Hepatocyte (in vitro differentiated cells): ENCODE measurements around the gene CFTR. TPM values are rescaled to one million over a fixed set of nuclear protein-coding genes. Genes with fewer than 3 reads are reported as not detected.

Experiments used
- DNase-seq: peaks from one replicate; pipeline ENCODE4 v3.0.0-alpha.2; 2016; ENCODE audit warnings: low spot score
- H2AFZ ChIP-seq: fragments of 200-600 bp; sonication (generic); 2 replicates; pipeline ENCODE4 v1.6.0; 2016; ENCODE audit warnings: antibody characterized with exemption, mild to moderate bottlenecking
- H3K27ac ChIP-seq: fragments of 200-600 bp; sonication (generic); 2 replicates; pipeline ENCODE4 v1.5.1; 2016; ENCODE audit warnings: mild to moderate bottlenecking
- H3K27me3 ChIP-seq: fragments of 200-600 bp; sonication (generic); 2 replicates; pipeline ENCODE4 v1.6.1; 2016
- H3K36me3 ChIP-seq: fragments of 200-600 bp; sonication (generic); replicated peaks from 2 replicates; pipeline ENCODE4 v1.5.1; 2016; ENCODE audit warnings: low read depth; ENCODE audit not compliant: insufficient read depth
- H3K4me1 ChIP-seq: fragments of 200-600 bp; sonication (generic); 2 replicates; pipeline ENCODE4 v1.5.1; 2016; ENCODE audit warnings: mild to moderate bottlenecking, moderate library complexity; ENCODE audit not compliant: insufficient read depth
- H3K4me2 ChIP-seq: fragments of 200-600 bp; sonication (generic); 2 replicates; pipeline ENCODE4 v1.6.0; 2016
- H3K4me3 ChIP-seq: fragments of 200-600 bp; sonication (generic); 2 replicates; pipeline ENCODE4 v1.5.1; 2016; ENCODE audit warnings: mild to moderate bottlenecking
- H3K79me2 ChIP-seq: fragments of 200-600 bp; sonication (generic); 2 replicates; pipeline ENCODE4 v1.6.0; 2017; ENCODE audit warnings: mild to moderate bottlenecking
- H3K9me2 ChIP-seq: fragments of 200-600 bp; sonication (generic); replicated peaks from 2 replicates; pipeline ENCODE4 v1.6.0; 2017; ENCODE audit warnings: mild to moderate bottlenecking; ENCODE audit not compliant: insufficient read depth
- H3K9me3 ChIP-seq: fragments of 200-600 bp; sonication (generic); 2 replicates; pipeline ENCODE4 v1.5.1; 2016; ENCODE audit warnings: low read depth, mild to moderate bottlenecking
- H4K20me1 ChIP-seq: fragments of 200-600 bp; sonication (generic); 2 replicates; pipeline ENCODE4 v1.6.0; 2016; ENCODE audit warnings: mild to moderate bottlenecking; ENCODE audit not compliant: insufficient read depth, poor library complexity, severe bottlenecking
- CTCF ChIP-seq: fragments of 200-600 bp; sonication (generic); IDR thresholded peaks from 2 replicates; pipeline ENCODE4 v1.5.1; 2016; ENCODE audit warnings: antibody characterized with exemption, mild to moderate bottlenecking; ENCODE audit not compliant: poor library complexity
- EZH2 ChIP-seq: fragments of 200-600 bp; sonication (generic); IDR thresholded peaks from 2 replicates; pipeline ENCODE4 v1.6.1; 2016; ENCODE audit warnings: antibody characterized with exemption, mild to moderate bottlenecking, borderline replicate concordance
- EZH2phosphoT487 ChIP-seq: fragments of 200-600 bp; sonication (generic); IDR thresholded peaks from one replicate; pipeline ENCODE4 v1.6.1; 2018; ENCODE audit warnings: antibody characterized with exemption, mild to moderate bottlenecking, low read depth, moderate library complexity; ENCODE audit not compliant: unreplicated experiment, severe bottlenecking
- WGBS: methylation state at CpG from one replicate; pipeline ENCODE4 v1.1.6; 2016; ENCODE audit warnings: low lambda C conversion rate; ENCODE audit errors: missing lambda C conversion rate; 5-methylcytosine and 5-hydroxymethylcytosine counted together
- polyA plus RNA-seq: library from polyadenylated mRNA; unstranded; fragments of >200 nt; fragmentation: Nextera tagmentation; extraction: Ambion mirVana; gene quantifications from 2 replicates; pipeline ENCODE4 v1.2.1, GENCODE V29; 2016
- total RNA-seq: library from RNA; depleted of rRNA; stranded (reverse); fragments of >200 nt; gene quantifications from 2 replicates; pipeline ENCODE4 v1.2.3, GENCODE V29; 2014

The CFTR gene
- total and polyA plus RNA-seq, 2 experiments from 2014 or later: 29.8 to 72.9 TPM

- H3K4me2 ChIP-seq: no peak overlapping the region
- H2AFZ ChIP-seq: no peak overlapping the region
- no peak for DNase-seq
- no peaks in the 10 kb centered on the region for H4K20me1 ChIP-seq
- no peak overlapping the region for H3K27ac ChIP-seq
- no peaks in the 10 kb centered on the region for H3K27me3 ChIP-seq
- no peaks in the 10 kb centered on the region for H3K9me3 ChIP-seq
- TF ChIP-seq CTCF (no peak), EZH2phosphoT487 (no peak), EZH2 (no peak)
- no peak overlapping the region for H3K4me3 ChIP-seq
- H3K9me2 ChIP-seq: no peaks in the 10 kb centered on the region
- WGBS: 84% methylated on average over 5 of the region's 5 CpGs
- H3K36me3 ChIP-seq: no peaks in the 10 kb centered on the region
- no peaks in the 10 kb centered on the region for H3K79me2 ChIP-seq
- no peaks in the 10 kb centered on the region for H3K4me1 ChIP-seq
Measured at GRCh38 chr7:117555260-117555659, 75.4 kb downstream of the CFTR start.

GRCh38 chr7:117559391-117559790 is 79.6 kb downstream of the CFTR start:
- DNase-seq: no peak
- Histone ChIP-seq H3K4me3 (no peak overlapping the region), H3K36me3 (no peaks in the 10 kb centered on the region), H3K4me2 (no peak overlapping the region), H3K79me2 (no peaks in the 10 kb centered on the region), H2AFZ (no peak overlapping the region), H3K4me1 (peaks cover 3% of the 10 kb centered on the region), H3K27me3 (no peaks in the 10 kb centered on the region), H3K9me2 (no peaks in the 10 kb centered on the region), H3K27ac (no peak overlapping the region), H4K20me1 (no peaks in the 10 kb centered on the region), H3K9me3 (no peaks in the 10 kb centered on the region)
- no peak for TF ChIP-seq EZH2phosphoT487
- 95% methylated on average over 3 of the region's 3 CpGs for WGBS

- no peak for TF ChIP-seq EZH2
- TF ChIP-seq CTCF: no peak
- TF ChIP-seq EZH2phosphoT487: no peak
- H3K9me2 ChIP-seq: no peaks in the 10 kb centered on the region
- no peaks in the 10 kb centered on the region for H3K79me2 ChIP-seq
- no peaks in the 10 kb centered on the region for H3K9me3 ChIP-seq
- H3K27ac ChIP-seq: no peak overlapping the region
- H3K4me2 ChIP-seq: no peak overlapping the region
- H4K20me1 ChIP-seq: no peaks in the 10 kb centered on the region
- H3K4me3 ChIP-seq: no peak overlapping the region
- no peak for DNase-seq
- no peaks in the 10 kb centered on the region for H3K27me3 ChIP-seq
- no peak overlapping the region for H2AFZ ChIP-seq
- peaks cover 9% of the 10 kb centered on the region for H3K4me1 ChIP-seq
- no peaks in the 10 kb centered on the region for H3K36me3 ChIP-seq
Measured at GRCh38 chr7:117560030-117560429, 80.2 kb downstream of the CFTR start.

- DNase-seq: no peak
- Histone ChIP-seq H3K79me2 (no peaks in the 10 kb centered on the region), H3K9me2 (no peaks in the 10 kb centered on the region), H3K9me3 (no peaks in the 10 kb centered on the region), H3K4me1 (peaks cover 10% of the 10 kb centered on the region), H4K20me1 (no peaks in the 10 kb centered on the region), H3K4me2 (no peak overlapping the region), H3K27ac (peak overlapping the region; percentile 9), H3K36me3 (no peaks in the 10 kb centered on the region), H3K4me3 (no peak overlapping the region), H3K27me3 (no peaks in the 10 kb centered on the region), H2AFZ (no peak overlapping the region)
- 90% methylated on average over 2 of the region's 2 CpGs for WGBS
- TF ChIP-seq CTCF (no peak), EZH2phosphoT487 (no peak), EZH2 (no peak)
Measured at GRCh38 chr7:117562759-117563158, 82.9 kb downstream of the CFTR start.
